Endothelial cell of umbilical vein (primary cell): ENCODE measurements around the gene TRAF3IP1.

Experiments used
- CTCF ChIP-seq, 2 donors: IDR thresholded peaks; 1 replicate in 1 of 2; 2 replicates in 1 of 2; pipeline ENCODE4 v1.5.1; 2011; ENCODE audit warnings: low read length in 2 of 2, mild to moderate bottlenecking in 2 of 2, moderate library complexity in 2 of 2, control low read depth in 1 of 2, inconsistent platforms in 1 of 2, low read depth in 1 of 2; ENCODE audit not compliant: insufficient read depth in 1 of 2; ENCODE audit errors: extremely low read depth in 1 of 2
- POLR2AphosphoS5 ChIP-seq: IDR thresholded peaks from 2 replicates; pipeline ENCODE4 v1.6.1; 2012; ENCODE audit warnings: low read depth, mild to moderate bottlenecking, control low read depth, low read length, moderate library complexity; ENCODE audit not compliant: insufficient read depth

- no peak for TF ChIP-seq CTCF (IDR thresholded peaks at IDR 0.05; ENCODE audit: extremely low read depth in 1 of 2, insufficient read depth in 1 of 2, low read depth in 1 of 2, low read length in 2 of 2)
- no peak for TF ChIP-seq POLR2AphosphoS5
Measured at GRCh38 chr2:238271061-238271554, 49.2 kb upstream of the TRAF3IP1 start.
